Measurements from ENCODE around the gene ACRV1. TPM values are rescaled to one million over a fixed set of nuclear protein-coding genes. Genes with fewer than 3 reads are reported as not detected.
"Not testable (repeated sequence)": the region's sequence is repeated elsewhere in the genome, so short reads cannot be mapped to it uniquely, and the experiment has no call there.

Gene ACRV1
- 0.12 TPM for polyA plus RNA-seq (2012; ENCODE audit: low read depth, missing spikeins)

GRCh38 chr11:125680747-125681146 lies at the start of gene ACRV1:
Gene ACRV1, minus strand, starts transcription at chr11:125680847. Its CDS starts 67 bp downstream, at chr11:125680780.
- DNase-seq (ENCODE audit: insufficient read length, low spot score), result no peak
- no peak for FAIRE-seq
- no peak for TF ChIP-seq POLR2AphosphoS5 (IDR thresholded peaks at IDR 0.05; ENCODE audit: low read depth, low read length)
- TF ChIP-seq SPI1 (IDR thresholded peaks at IDR 0.05; ENCODE audit: low read depth, low read length), result no peak
- no peak for TF ChIP-seq POU2F2 (IDR thresholded peaks at IDR 0.05; ENCODE audit: low read depth, low read length)
- no peak for TF ChIP-seq PAX5 (IDR thresholded peaks at IDR 0.05; ENCODE audit: insufficient read depth, low read length, severe bottlenecking)
- TF ChIP-seq POLR2A (IDR thresholded peaks at IDR 0.05; ENCODE audit: low read depth, low read length), result no peak
- TF ChIP-seq TAF1 (IDR thresholded peaks at IDR 0.05; ENCODE audit: low read depth, low read length), result no peak

GRCh38 chr11:125728969-125729368 lies 48.3 kb upstream of the ACRV1 start:
- no peak for FAIRE-seq
- TF ChIP-seq POU2F2 (IDR thresholded peaks at IDR 0.05; ENCODE audit: low read depth, low read length) (no peak), SPI1 (IDR thresholded peaks at IDR 0.05; ENCODE audit: low read depth, low read length) (no peak), PAX5 (IDR thresholded peaks at IDR 0.05; ENCODE audit: insufficient read depth, low read length, severe bottlenecking) (no peak), TAF1 (IDR thresholded peaks at IDR 0.05; ENCODE audit: low read depth, low read length) (no peak), POLR2A (IDR thresholded peaks at IDR 0.05; ENCODE audit: low read depth, low read length) (no peak), POLR2AphosphoS5 (IDR thresholded peaks at IDR 0.05; ENCODE audit: low read depth, low read length) (no peak)
- DNase-seq (ENCODE audit: insufficient read length, low spot score), result no peak

DNA sequence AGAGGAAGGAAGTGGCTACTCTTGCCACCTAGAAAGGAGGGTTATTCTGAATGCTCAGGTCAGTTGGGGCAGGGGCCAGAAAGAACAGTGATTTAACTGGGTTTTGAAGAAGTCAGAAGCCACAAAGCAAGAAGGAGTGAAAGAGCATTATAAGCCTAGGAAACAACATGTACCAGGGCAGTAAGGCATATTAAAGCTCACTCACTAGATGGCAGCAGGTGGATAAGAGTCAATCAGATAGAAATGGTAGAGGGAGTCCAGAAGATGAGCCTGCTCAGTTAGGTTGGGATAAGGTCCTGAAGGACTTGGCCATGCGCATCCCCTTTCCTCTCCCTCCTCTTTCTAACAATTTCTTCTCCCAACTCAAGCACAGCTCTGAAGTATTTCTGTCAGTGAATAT lies 43.5 kb upstream of the ACRV1 start:
- no peak for FAIRE-seq
- TF ChIP-seq PAX5 (IDR thresholded peaks at IDR 0.05; ENCODE audit: insufficient read depth, low read length, severe bottlenecking) (no peak), POU2F2 (IDR thresholded peaks at IDR 0.05; ENCODE audit: low read depth, low read length) (no peak), POLR2A (IDR thresholded peaks at IDR 0.05; ENCODE audit: low read depth, low read length) (no peak), TAF1 (IDR thresholded peaks at IDR 0.05; ENCODE audit: low read depth, low read length) (no peak), SPI1 (IDR thresholded peaks at IDR 0.05; ENCODE audit: low read depth, low read length) (no peak), POLR2AphosphoS5 (IDR thresholded peaks at IDR 0.05; ENCODE audit: low read depth, low read length) (no peak)
- no peak for DNase-seq (ENCODE audit: insufficient read length, low spot score)

- no peak for TF ChIP-seq PAX5 (IDR thresholded peaks at IDR 0.05; ENCODE audit: insufficient read depth, low read length, severe bottlenecking)
- TF ChIP-seq TAF1 (IDR thresholded peaks at IDR 0.05; ENCODE audit: low read depth, low read length), result no peak
- TF ChIP-seq POLR2AphosphoS5 (IDR thresholded peaks at IDR 0.05; ENCODE audit: low read depth, low read length), result no peak
- TF ChIP-seq POLR2A (IDR thresholded peaks at IDR 0.05; ENCODE audit: low read depth, low read length), result no peak
- TF ChIP-seq SPI1 (IDR thresholded peaks at IDR 0.05; ENCODE audit: low read depth, low read length), result no peak
- no peak for TF ChIP-seq POU2F2 (IDR thresholded peaks at IDR 0.05; ENCODE audit: low read depth, low read length)
- no peak for FAIRE-seq
- DNase-seq (ENCODE audit: insufficient read length, low spot score), result no peak
Observed at GRCh38 chr11:125720781-125721180, 40.1 kb upstream of the ACRV1 start.

GRCh38 chr11:125704686-125705085 lies 24.0 kb upstream of the ACRV1 start:
- DNase-seq (ENCODE audit: insufficient read length, low spot score); FAIRE-seq: not testable (repeated sequence)

- FAIRE-seq, result no peak
- TF ChIP-seq POLR2A (IDR thresholded peaks at IDR 0.05; ENCODE audit: low read depth, low read length) (no peak), POLR2AphosphoS5 (IDR thresholded peaks at IDR 0.05; ENCODE audit: low read depth, low read length) (no peak), SPI1 (IDR thresholded peaks at IDR 0.05; ENCODE audit: low read depth, low read length) (no peak), TAF1 (IDR thresholded peaks at IDR 0.05; ENCODE audit: low read depth, low read length) (no peak), PAX5 (IDR thresholded peaks at IDR 0.05; ENCODE audit: insufficient read depth, low read length, severe bottlenecking) (no peak), POU2F2 (IDR thresholded peaks at IDR 0.05; ENCODE audit: low read depth, low read length) (no peak)
- no peak for DNase-seq (ENCODE audit: insufficient read length, low spot score)
Observed at GRCh38 chr11:125701858-125702621, 21.4 kb upstream of the ACRV1 start.

- FAIRE-seq, result no peak
- TF ChIP-seq SPI1 (IDR thresholded peaks at IDR 0.05; ENCODE audit: low read depth, low read length) (no peak), POLR2AphosphoS5 (IDR thresholded peaks at IDR 0.05; ENCODE audit: low read depth, low read length) (no peak), PAX5 (IDR thresholded peaks at IDR 0.05; ENCODE audit: insufficient read depth, low read length, severe bottlenecking) (no peak), POU2F2 (IDR thresholded peaks at IDR 0.05; ENCODE audit: low read depth, low read length) (no peak), TAF1 (IDR thresholded peaks at IDR 0.05; ENCODE audit: low read depth, low read length) (no peak), POLR2A (IDR thresholded peaks at IDR 0.05; ENCODE audit: low read depth, low read length) (no peak)
- DNase-seq (ENCODE audit: insufficient read length, low spot score), result no peak
Observed at GRCh38 chr11:125701018-125701610, 20.5 kb upstream of the ACRV1 start.

GRCh38 chr11:125694951-125695350 lies 14.3 kb upstream of the ACRV1 start:
- no peak for FAIRE-seq

GRCh38 chr11:125692887-125693286 lies 12.2 kb upstream of the ACRV1 start:
- no peak for DNase-seq (ENCODE audit: insufficient read length, low spot score)
- no peak for TF ChIP-seq POU2F2 (IDR thresholded peaks at IDR 0.05; ENCODE audit: low read depth, low read length)
- TF ChIP-seq POLR2A (IDR thresholded peaks at IDR 0.05; ENCODE audit: low read depth, low read length), result no peak
- TF ChIP-seq POLR2AphosphoS5 (IDR thresholded peaks at IDR 0.05; ENCODE audit: low read depth, low read length), result no peak
- TF ChIP-seq PAX5 (IDR thresholded peaks at IDR 0.05; ENCODE audit: insufficient read depth, low read length, severe bottlenecking), result no peak
- no peak for TF ChIP-seq SPI1 (IDR thresholded peaks at IDR 0.05; ENCODE audit: low read depth, low read length)
- TF ChIP-seq TAF1 (IDR thresholded peaks at IDR 0.05; ENCODE audit: low read depth, low read length), result no peak
- FAIRE-seq, result no peak

More at GRCh38 chr11:125694951-125695350, 14.3 kb upstream of the ACRV1 start:
- no peak for DNase-seq (ENCODE audit: insufficient read length, low spot score)
- TF ChIP-seq PAX5 (IDR thresholded peaks at IDR 0.05; ENCODE audit: insufficient read depth, low read length, severe bottlenecking) (no peak), TAF1 (IDR thresholded peaks at IDR 0.05; ENCODE audit: low read depth, low read length) (no peak), SPI1 (IDR thresholded peaks at IDR 0.05; ENCODE audit: low read depth, low read length) (no peak), POU2F2 (IDR thresholded peaks at IDR 0.05; ENCODE audit: low read depth, low read length) (no peak), POLR2AphosphoS5 (IDR thresholded peaks at IDR 0.05; ENCODE audit: low read depth, low read length) (no peak), POLR2A (IDR thresholded peaks at IDR 0.05; ENCODE audit: low read depth, low read length) (no peak)
